HG02970 (cell line): ENCODE measurements around the gene KCNT1.

Experiments
- ATAC-seq: cut with Tn5 transposase; IDR thresholded peaks from one replicate; pipeline ENCODE4 v1.9.1; 2021; ENCODE audit warnings: mild to moderate bottlenecking, moderate library complexity, moderate number of reproducible peaks; ENCODE audit not compliant: unreplicated experiment, low FRiP score

The KCNT1 gene

DNA sequence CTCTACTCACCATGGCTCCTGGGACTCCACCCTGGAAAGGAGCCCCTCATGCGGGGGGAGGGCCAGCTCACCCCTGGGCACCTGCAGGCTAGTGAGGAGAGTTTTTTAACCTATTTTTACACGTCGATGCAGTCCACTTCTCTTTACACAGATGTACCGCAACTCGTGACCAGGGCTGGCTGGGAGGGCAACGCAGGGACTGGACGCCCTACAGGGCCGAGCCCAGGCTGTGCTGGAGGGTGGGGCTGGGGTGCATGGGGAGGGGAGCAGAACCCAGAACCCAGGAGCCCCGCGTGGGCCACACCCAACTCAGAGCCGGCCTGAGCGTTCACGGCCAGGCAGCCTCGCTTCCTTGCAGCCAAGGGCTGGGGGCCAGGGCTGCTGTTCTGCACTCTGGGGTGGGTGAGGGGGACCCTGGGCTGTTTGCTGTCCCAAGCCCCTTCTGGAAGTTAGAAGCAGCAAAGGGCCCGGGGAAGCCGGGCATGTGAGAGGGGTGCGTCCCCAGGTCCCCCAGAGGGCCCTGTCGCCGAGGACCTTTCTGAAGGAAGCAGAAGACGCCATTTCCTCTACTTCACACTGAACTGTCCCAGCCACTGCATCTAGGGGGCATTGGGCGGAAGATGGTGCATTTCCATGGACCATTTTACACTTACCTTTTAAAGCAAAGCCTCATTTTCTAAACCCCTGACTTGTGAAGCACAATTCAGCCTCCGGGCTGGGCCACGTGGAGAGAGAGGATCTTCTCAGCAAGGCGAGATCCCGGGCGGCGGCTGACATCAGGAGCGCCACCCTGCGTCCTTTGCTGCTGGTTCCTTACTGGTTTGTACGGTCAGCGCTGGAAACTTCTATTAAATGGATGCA, 90.5 kb downstream of the KCNT1 start:
- ATAC-seq: no peak

DNA sequence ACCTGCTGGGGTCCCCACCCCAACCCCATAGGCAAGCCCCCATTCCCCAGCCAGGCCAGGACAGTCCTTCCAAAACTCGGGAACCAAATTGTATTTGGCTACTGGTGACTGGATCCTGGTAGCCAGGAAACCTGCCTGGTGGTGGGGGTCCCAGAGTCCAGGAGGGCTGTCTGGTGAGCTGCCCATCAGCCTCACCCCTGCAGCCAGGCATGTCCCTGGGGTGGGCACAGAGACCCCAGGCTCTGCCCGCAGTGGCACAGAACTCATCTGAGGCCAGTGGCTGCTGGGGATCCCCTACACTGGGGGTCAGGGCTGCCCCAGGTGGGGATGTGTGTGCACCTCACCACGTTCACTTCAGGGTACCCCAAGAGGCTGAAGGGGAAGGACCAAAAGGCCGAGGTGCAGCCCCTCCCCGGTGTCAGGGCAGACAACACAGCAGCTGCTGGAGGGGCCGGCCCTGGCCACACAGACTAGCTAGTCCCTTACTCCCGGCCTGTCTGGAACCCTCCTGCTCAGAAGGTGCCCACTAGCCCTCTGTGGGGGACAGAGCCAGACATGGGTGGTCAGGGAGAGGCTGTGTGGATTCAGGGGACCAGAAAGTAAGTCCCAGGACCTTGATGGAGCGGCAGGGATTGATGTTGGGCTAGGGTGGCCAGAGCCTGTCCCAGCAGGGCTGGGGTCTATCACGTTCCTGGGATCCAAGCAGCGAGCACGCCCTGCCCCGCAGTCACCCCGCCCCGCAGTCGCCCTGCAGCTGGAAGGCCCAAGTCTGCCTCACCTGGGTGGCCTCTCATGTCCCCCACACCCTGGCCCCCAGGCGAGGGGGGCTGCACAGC, 91.5 kb downstream of the KCNT1 start:
- ATAC-seq: no peak

DNA sequence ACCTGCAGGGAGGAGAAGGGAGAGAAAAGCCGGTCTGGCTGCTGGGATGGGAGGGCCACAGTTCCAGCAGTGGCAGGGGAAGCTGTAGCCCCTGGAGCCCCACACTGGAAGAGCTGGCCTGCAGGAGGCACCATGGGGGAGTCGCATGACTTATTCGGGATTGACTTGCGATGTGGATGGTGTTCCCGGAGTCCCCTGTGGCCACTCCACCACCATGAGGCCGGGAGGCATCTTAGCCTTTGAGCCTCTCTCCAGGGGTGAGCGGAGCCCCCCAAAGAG, 92.0 kb downstream of the KCNT1 start:
- no peak for ATAC-seq

DNA sequence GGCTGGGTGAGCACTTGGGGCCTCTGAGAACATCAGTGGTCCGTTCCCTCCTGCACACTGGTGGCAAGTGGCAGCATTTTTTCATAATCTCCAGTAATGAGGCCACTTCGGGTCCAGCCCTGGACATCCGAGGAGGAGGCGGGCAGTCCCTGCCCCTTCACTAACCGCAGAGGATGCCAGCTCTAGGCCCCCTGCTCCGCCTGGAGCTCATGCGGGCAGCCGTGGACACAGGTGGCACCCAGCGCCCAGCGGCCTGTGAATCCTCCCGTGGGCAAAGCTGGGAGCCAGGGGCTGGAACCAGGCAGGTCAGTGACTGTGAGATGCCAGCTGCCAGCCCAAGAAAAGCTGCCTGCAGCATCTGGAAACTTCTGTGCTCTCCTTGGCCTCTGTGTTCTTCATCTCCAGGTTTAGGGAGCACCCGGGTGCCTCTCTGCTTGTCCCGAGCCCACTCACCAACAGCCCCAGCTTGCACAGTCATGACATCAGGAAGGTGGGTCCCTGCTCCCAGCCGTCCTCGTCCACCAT, 92.4 kb downstream of the KCNT1 start:
- ATAC-seq: no peak

DNA sequence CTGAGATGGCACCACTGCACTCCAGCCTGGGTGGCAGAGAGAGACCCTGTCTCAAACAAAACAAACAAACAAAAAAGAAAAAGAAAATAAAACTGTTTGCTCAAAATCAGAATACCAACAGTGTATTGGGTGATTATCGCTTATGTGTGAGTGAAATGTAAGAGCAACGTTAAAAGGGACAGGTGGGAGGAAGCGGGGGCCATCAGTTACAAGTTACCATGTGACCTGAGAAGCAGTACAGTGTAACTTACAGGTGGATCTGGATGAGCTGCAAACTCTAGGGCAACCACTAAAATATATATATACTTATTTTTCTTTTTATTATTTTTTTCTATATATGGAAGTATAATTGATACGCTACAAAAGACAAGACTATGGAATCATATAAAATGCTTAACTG, 93.4 kb downstream of the KCNT1 start:
- ATAC-seq: no peak

DNA sequence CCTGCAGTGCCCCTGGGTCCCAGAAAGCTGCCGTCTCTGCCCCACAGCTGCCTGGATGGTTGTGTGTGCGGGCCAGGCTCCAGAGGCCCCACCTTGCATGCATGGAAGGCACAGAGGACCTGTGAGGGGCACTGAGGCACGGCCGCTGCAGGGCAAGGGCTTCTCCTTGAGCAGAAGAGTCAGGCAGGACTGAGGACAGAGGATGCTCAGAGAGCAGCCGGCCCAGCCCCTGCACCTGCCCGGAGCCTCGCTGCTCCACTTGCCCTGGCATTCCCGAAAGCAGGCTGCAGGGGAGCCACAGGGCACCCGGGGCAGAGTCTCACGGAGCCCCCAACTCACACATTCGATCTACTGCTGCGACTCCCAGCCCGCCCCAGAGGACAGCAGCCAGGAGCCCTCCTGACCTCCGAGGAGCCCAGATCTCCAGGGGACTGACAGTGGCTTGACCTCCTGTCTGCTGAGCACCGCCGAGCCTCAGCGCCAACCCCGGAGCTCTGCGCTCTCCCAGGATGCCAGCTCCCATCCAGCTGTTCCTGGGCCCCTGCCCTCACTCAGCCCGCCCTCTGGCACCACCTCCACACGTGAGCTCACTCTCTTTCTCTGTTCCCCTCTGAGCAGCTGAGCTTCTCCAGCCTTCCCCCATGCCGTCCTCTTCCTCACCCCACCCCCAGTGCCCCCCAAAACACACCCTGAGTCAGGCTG, 95.0 kb downstream of the KCNT1 start:
- no peak for ATAC-seq

DNA sequence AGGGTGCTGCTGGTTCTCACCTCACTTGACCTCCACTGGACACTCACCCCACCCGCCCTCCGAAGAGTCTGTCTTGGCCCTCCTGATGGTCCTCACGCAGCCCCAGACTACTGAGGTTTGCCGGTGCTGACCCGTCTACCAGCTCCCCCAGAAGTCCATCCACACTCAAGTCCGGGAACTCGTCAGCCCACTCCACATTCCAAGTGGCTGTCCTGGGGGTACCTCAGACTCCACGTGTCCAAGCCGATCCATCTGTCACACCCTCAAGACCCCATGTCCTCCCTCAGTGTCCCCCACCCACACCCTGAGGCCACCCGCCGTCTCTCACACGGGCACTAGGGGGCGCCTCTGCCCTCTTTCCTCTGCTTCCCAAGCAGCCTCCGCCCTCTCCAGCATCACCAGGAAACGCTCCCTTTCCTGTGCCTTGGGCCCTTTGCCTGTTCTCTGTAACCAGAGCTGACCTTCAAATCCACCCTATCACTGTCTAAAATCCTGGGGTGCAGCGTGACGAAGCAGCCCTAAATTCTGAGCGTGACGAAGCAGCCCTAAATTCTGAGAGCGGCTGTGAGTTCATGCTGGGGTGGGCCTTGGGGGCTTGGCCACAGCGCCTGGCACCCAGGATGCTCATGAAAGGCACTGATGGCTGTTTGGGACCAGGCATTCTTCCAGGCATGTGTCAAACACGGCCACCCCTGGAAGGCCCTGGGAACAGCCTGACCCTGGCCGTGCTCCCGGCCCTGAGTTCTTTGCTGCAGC, 95.7 kb downstream of the KCNT1 start:
- ATAC-seq: no peak

DNA sequence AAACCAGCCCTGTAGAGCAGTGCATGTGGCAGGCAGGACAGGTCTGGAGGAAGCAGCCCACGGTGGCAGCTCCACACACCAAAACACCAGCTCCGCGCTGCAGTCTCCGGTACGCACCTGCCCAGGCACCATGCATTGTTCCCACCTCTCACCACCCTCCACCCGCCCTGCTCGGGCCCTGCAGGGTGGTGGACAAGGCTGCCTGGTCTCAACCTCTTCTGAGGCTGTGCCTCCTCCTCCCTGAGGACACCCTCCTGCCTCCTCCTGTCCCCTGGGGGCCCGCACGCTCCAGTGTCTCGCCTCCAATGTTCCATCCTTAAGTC, 96.2 kb downstream of the KCNT1 start:
- no peak for ATAC-seq

DNA sequence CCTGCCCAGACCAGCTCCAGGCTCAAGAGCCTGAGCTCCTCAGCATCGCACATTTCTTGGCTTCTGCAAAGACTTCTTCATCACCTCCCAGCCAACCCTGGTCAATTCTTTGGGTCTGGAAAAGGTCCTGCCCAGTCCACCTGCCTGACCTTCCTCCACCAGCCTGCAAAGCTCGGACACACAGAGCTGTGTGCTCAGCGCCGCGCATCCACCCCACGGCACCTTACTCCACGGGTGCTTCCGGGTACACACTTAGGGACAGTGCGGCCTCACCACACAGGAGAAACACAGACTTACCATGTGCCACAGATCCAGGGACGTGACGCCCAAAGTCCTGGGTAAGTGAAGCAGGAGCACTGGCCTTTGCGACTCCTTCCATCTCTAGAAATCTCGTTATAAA, 97.3 kb downstream of the KCNT1 start:
- no peak for ATAC-seq

DNA sequence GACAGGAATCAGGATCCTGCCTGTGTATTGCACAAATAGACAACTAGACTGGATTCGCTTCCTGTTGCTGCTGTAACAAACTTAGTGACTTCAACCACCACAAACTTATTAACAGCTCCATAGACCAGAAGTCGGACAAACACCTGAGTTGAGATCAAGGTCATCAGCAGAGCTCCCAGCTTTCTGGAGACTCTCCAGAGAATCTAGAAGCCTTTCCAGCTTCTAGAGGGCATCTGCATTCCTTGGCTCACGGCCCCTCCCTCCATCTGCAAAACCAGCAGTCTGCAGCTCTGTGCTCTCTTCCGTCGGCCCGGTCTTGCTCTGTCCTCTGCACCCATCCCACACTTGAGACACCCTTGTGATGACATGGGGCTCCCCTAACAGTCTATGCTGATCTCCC, 99.1 kb downstream of the KCNT1 start:
- no peak for ATAC-seq

DNA sequence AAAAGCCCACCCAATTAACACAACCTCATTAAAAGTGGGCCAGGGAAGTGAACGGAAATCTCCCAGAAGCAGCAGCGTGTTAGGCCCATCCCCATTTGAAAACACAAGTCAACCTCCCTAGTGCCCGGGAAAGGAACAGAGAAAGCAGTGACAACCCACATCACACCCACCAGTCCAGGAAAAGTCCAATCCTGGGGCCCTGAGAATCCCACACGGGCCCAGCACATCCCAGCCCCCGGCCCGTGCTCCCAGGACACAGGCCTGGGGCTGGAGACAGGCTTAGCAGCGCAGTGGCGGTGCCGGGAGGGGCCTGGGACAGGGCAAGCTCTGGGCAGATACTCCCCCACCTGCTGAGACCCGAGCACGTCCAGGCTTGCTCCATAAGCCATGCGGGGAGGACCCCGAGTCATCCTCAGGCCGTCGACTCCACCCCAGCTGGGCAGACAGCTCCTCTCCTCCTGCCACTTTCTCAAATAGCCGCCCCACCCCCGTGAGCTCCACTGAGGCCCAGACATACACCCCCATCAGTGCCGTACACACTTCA, 101.0 kb downstream of the KCNT1 start:
- ATAC-seq: no peak

DNA sequence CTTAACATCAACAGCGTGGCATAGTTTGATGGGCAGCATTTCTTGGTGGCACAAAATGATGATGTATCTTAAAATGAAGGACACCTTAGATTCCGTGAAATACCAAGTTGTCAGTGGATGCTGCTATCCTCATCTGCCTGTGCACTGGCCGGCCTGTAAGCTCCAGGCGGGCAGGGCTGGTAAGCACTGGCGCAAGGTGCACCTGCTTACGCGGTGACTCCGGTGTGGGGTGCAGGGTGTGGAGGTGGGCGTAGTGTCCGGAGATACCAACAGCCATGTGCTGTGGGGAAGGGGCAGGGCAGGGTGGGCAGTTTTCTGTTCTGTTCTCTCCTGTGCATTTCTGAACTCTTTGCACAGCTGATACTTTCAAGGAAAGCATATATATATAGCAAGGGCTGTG, 101.5 kb downstream of the KCNT1 start:
- ATAC-seq: no peak

DNA sequence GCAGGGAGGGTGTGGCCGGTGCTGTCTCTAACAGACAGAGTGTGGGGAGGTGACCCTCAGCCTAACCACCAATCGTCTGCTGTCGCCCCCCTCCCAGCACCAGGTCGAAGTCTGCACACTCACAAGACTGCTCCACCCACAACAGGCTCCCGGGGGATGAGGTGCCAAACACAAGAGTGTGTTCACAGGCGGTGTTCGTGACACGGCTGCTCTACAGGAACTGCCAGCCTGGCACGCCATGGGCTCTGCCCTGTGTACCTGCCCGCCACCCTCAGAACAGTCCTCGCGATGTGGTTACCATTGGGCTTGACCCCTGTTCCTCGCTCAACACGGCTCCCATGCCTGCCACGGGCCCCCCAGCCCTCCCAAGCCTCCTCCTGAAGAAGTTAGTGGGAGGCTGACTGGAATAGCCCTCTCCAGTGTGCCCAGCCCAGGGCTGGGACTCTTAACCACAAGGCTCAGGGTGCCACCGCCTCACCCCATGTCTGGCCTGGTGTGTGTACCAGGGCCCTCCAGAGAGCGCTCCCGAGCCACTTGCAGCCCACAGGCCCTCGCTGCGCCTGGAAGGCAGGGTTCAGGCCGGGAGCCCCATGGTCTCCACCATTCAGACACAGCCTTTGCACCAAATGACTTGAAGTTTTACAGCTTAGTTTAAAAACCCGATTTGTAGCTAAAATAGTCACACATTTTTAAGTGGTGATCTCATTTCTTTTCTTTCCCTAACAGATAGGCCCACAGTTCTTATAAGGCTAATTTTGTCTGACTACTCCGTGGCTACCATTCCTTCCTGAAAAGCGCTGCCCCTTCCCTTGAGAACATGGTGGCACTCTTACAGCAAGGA, 102.8 kb downstream of the KCNT1 start:
- ATAC-seq: no peak

DNA sequence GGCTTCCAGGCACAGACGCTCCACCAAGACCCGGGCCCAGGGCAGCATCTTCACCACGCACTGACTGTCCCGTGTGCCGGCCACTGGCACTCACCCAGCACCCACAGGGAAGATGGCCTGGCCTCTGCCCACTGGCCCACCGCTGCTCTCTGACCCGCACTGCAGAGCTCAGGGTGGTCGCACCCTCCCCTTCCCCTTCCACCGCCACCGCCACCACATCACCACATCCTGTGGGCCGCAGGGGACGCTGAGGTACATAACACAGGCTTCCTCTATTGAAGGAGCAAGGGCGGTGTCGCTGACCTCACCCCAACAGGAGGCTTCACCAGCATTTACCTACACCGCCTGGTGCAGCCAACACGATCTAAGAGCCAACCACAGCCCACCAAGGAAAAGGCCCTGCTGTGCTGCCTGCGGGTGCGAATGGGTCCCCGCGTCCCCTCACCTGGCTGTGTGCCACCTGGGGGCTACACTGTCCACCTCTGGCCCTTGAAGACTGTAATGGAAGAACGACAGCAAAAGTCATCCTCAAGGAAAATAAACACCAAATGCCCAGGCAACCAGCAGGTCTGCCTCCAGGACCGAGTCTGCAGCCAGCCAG, 103.5 kb downstream of the KCNT1 start:
- no peak for ATAC-seq

DNA sequence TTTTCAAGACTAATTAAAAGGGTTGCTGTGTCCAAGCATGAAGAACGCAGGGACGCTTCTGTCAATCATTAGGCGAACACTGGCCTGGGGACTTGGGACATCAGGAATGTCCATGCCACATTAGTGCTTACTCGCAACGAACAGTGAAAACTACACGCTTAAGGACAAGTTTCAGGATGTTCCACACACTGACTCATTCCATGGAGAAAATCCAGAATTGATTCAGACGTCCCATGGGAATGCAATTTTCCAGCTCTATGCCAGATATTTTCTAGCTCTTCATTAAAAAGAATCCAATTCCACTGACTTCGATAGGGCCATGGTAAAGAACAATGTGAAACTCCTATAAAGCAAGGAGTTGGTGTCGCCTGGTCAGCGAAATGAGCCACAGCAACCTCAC, 107.2 kb downstream of the KCNT1 start:
- ATAC-seq: no peak

DNA sequence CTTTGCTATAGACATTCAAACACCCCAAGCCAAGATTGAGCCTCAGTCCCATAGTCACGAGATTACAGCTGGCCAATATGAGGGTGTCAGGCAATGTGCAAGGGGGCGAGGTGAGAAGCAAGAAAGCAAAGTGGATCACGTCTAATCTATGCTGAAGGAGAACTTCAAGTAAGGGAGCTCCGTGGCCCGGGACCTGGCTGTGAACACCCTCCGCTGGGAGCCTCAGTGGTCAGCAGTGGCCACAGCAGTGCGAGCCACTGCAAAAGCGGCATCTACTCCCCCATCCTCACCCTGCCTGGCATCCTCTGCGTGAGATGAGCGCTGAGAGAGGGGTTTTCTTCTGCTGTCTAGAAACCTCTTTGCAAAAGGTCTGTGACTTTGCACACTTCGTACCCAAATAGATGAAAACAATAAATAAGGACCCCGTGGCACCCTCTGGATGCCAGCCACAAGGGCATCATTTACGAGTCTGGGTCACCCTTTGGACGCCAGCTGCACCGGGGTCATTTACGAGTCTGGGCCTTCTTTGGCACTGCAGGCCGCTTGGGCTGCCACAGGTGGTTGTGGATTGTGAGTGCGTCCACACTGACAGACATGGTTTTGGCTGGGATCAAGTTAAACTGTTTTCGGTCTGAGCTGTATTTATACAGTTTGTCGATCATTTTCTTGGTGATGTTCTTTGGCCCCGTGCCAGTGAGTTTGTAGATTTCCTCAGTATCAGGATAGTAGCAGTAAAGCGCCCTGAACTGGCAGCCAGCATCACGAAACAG, 109.0 kb downstream of the KCNT1 start:
- ATAC-seq: no peak

DNA sequence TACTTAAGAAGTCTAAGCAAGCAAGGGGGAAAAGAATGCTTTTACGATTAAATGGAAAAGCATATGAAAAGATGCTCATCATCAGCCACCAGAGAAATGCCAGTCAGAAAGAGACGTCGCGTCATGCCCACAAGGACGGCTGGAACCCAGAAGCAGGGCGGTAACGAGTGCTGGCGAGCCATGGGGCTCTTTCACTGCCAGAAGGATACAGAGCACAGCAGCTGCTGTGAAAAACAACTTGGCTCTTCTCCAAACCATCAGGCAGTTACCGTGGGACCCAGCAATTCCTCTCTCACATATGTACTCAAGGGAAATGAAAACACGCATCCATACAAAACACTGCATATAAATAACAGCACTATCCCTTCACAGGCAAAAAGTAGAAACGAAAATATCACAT, 109.8 kb downstream of the KCNT1 start:
- no peak for ATAC-seq

DNA sequence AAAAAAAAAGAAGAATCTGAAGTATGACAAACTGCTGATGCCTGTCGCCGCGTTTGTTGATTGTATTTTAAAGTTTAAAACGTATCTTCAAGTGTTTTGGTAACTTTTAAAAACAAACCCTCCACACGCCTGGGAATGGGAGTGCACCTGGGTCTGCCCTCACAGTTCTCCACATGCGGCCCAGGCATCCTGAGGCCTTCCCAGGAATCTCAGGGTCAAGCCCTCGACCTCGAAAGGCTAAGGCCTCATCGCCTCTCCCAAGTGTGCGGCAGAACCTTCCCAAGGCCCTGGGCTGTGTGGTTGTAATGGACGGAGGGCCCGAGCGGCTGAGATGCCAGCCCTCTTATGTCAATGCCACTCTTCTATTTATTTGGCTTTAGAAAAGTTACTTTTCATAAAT, 111.0 kb downstream of the KCNT1 start:
- ATAC-seq: no peak
